ENCODE measurements around the gene DENND1A. TPM values are rescaled to one million over a fixed set of nuclear protein-coding genes. Genes with fewer than 3 reads are reported as not detected.

Gene DENND1A
- total RNA-seq, 1 experiment from 2014 or later: 23.5 TPM

DNA sequence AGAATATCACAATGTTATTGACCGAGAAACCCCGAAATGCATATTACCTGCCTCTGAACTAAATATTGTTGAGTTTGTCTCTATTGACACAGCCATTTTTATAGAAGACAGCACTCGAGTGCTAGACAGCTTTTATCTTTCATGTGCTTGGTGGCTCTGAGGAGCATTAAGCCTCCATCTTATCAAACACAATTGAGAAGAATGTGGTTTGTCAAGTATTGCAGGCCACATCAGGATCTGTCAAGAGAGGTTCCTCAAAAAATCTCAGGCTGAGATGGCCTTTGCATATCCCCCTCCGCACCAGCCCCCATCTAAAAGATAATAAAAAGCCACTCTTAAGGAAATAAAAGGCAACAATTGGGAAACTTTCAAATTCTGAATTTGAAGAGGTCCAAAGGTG lies 284.8 kb downstream of the DENND1A start (continued):
- TF ChIP-seq, protein P1, sequence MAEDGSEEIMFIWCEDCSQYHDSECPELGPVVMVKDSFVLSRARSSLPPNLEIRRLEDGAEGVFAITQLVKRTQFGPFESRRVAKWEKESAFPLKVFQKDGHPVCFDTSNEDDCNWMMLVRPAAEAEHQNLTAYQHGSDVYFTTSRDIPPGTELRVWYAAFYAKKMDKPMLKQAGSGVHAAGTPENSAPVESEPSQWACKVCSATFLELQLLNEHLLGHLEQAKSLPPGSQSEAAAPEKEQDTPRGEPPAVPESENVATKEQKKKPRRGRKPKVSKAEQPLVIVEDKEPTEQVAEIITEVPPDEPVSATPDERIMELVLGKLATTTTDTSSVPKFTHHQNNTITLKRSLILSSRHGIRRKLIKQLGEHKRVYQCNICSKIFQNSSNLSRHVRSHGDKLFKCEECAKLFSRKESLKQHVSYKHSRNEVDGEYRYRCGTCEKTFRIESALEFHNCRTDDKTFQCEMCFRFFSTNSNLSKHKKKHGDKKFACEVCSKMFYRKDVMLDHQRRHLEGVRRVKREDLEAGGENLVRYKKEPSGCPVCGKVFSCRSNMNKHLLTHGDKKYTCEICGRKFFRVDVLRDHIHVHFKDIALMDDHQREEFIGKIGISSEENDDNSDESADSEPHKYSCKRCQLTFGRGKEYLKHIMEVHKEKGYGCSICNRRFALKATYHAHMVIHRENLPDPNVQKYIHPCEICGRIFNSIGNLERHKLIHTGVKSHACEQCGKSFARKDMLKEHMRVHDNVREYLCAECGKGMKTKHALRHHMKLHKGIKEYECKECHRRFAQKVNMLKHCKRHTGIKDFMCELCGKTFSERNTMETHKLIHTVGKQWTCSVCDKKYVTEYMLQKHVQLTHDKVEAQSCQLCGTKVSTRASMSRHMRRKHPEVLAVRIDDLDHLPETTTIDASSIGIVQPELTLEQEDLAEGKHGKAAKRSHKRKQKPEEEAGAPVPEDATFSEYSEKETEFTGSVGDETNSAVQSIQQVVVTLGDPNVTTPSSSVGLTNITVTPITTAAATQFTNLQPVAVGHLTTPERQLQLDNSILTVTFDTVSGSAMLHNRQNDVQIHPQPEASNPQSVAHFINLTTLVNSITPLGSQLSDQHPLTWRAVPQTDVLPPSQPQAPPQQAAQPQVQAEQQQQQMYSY (CRISPR knock-in tag; IDR thresholded peaks at IDR 0.05): no peak
- TF ChIP-seq, protein P2, sequence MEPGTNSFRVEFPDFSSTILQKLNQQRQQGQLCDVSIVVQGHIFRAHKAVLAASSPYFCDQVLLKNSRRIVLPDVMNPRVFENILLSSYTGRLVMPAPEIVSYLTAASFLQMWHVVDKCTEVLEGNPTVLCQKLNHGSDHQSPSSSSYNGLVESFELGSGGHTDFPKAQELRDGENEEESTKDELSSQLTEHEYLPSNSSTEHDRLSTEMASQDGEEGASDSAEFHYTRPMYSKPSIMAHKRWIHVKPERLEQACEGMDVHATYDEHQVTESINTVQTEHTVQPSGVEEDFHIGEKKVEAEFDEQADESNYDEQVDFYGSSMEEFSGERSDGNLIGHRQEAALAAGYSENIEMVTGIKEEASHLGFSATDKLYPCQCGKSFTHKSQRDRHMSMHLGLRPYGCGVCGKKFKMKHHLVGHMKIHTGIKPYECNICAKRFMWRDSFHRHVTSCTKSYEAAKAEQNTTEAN (CRISPR knock-in tag; IDR thresholded peaks at IDR 0.05): no peak
- TF ChIP-seq EMX1 (CRISPR knock-in tag; IDR thresholded peaks at IDR 0.05): no peak
- no peak for TF ChIP-seq FOXJ3 (CRISPR knock-in tag; IDR thresholded peaks at IDR 0.05; ENCODE audit: borderline replicate concordance)

DNA sequence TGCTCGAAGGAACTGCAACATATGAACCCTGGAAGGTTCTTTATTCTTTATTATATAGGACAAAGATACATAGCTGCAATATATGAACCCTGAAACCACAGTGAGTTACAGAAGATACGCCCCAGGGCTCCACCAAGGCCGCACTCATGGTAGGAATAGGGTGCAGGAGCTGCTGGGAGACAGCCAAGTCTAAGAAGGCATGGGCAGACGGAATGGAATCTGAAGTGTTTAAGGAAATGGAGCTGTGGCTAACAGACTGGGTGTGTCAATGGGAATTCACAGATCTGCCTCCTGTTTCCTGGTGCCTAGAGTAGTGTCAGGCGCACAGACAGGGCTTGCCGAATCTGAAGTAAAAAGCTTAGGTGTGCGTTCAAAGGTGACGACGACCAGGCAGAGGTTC lies 286.4 kb downstream of the DENND1A start:
- peaks cover 14% of the 10 kb centered on the region for H3K4me1 Mint-ChIP-seq
- H3K36me3 Mint-ChIP-seq: no peaks in the 10 kb centered on the region
- POLR2A ChIA-PET: no interaction called here
- no peak overlapping the region for H3K4me3 Mint-ChIP-seq
- H3K27me3 Mint-ChIP-seq (ENCODE audit: low read depth): no peaks in the 10 kb centered on the region
- H3K27ac Mint-ChIP-seq: no peak overlapping the region
- CTCF ChIA-PET: no interaction called here
- TF ChIP-seq TEAD4 (CRISPR knock-in tag; IDR thresholded peaks at IDR 0.05) (no peak), FOXP1 (CRISPR knock-in tag; IDR thresholded peaks at IDR 0.05; ENCODE audit: borderline replicate concordance) (no peak), SP1 (CRISPR knock-in tag; conservative IDR thresholded peaks at IDR 0.05) (no peak), CBFB (CRISPR knock-in tag; IDR thresholded peaks at IDR 0.05; ENCODE audit: low read depth) (no peak), TCF7 (CRISPR knock-in tag; IDR thresholded peaks at IDR 0.05; ENCODE audit: low read depth) (no peak), RELA (CRISPR knock-in tag; IDR thresholded peaks at IDR 0.05; ENCODE audit: borderline replicate concordance) (no peak), NR3C1 (CRISPR knock-in tag; conservative IDR thresholded peaks at IDR 0.05; ENCODE audit: low read depth) (no peak)
- TF ChIP-seq, protein P3, sequence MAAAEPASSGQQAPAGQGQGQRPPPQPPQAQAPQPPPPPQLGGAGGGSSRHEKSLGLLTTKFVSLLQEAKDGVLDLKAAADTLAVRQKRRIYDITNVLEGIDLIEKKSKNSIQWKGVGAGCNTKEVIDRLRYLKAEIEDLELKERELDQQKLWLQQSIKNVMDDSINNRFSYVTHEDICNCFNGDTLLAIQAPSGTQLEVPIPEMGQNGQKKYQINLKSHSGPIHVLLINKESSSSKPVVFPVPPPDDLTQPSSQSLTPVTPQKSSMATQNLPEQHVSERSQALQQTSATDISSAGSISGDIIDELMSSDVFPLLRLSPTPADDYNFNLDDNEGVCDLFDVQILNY (CRISPR knock-in tag; IDR thresholded peaks at IDR 0.05): no peak
- TF ChIP-seq, protein P2 (CRISPR knock-in tag; IDR thresholded peaks at IDR 0.05): no peak
- TF ChIP-seq, protein P4, sequence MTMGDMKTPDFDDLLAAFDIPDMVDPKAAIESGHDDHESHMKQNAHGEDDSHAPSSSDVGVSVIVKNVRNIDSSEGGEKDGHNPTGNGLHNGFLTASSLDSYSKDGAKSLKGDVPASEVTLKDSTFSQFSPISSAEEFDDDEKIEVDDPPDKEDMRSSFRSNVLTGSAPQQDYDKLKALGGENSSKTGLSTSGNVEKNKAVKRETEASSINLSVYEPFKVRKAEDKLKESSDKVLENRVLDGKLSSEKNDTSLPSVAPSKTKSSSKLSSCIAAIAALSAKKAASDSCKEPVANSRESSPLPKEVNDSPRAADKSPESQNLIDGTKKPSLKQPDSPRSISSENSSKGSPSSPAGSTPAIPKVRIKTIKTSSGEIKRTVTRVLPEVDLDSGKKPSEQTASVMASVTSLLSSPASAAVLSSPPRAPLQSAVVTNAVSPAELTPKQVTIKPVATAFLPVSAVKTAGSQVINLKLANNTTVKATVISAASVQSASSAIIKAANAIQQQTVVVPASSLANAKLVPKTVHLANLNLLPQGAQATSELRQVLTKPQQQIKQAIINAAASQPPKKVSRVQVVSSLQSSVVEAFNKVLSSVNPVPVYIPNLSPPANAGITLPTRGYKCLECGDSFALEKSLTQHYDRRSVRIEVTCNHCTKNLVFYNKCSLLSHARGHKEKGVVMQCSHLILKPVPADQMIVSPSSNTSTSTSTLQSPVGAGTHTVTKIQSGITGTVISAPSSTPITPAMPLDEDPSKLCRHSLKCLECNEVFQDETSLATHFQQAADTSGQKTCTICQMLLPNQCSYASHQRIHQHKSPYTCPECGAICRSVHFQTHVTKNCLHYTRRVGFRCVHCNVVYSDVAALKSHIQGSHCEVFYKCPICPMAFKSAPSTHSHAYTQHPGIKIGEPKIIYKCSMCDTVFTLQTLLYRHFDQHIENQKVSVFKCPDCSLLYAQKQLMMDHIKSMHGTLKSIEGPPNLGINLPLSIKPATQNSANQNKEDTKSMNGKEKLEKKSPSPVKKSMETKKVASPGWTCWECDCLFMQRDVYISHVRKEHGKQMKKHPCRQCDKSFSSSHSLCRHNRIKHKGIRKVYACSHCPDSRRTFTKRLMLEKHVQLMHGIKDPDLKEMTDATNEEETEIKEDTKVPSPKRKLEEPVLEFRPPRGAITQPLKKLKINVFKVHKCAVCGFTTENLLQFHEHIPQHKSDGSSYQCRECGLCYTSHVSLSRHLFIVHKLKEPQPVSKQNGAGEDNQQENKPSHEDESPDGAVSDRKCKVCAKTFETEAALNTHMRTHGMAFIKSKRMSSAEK (CRISPR knock-in tag; IDR thresholded peaks at IDR 0.05; ENCODE audit: borderline replicate concordance): no peak
- TF ChIP-seq, protein P5, sequence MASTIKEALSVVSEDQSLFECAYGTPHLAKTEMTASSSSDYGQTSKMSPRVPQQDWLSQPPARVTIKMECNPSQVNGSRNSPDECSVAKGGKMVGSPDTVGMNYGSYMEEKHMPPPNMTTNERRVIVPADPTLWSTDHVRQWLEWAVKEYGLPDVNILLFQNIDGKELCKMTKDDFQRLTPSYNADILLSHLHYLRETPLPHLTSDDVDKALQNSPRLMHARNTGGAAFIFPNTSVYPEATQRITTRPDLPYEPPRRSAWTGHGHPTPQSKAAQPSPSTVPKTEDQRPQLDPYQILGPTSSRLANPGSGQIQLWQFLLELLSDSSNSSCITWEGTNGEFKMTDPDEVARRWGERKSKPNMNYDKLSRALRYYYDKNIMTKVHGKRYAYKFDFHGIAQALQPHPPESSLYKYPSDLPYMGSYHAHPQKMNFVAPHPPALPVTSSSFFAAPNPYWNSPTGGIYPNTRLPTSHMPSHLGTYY (CRISPR knock-in tag; IDR thresholded peaks at IDR 0.05): no peak
- TF ChIP-seq, protein P6, sequence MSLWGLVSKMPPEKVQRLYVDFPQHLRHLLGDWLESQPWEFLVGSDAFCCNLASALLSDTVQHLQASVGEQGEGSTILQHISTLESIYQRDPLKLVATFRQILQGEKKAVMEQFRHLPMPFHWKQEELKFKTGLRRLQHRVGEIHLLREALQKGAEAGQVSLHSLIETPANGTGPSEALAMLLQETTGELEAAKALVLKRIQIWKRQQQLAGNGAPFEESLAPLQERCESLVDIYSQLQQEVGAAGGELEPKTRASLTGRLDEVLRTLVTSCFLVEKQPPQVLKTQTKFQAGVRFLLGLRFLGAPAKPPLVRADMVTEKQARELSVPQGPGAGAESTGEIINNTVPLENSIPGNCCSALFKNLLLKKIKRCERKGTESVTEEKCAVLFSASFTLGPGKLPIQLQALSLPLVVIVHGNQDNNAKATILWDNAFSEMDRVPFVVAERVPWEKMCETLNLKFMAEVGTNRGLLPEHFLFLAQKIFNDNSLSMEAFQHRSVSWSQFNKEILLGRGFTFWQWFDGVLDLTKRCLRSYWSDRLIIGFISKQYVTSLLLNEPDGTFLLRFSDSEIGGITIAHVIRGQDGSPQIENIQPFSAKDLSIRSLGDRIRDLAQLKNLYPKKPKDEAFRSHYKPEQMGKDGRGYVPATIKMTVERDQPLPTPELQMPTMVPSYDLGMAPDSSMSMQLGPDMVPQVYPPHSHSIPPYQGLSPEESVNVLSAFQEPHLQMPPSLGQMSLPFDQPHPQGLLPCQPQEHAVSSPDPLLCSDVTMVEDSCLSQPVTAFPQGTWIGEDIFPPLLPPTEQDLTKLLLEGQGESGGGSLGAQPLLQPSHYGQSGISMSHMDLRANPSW (CRISPR knock-in tag; conservative IDR thresholded peaks at IDR 0.05; ENCODE audit: low read depth): no peak
- ATAC-seq (no peak), DNase-seq (ENCODE audit: low spot score) (no peak)
- no peaks in the 10 kb centered on the region for H3K9me3 Mint-ChIP-seq
